OCI-M2 (cell line): ENCODE data around the gene AHSA1.

Source experiments
- DNase-seq: peaks from one replicate; lab custom pipeline; 2025; ENCODE audit not compliant: unreplicated experiment; lab: John Stamatoyannopoulos, UW

Gene AHSA1

DNA sequence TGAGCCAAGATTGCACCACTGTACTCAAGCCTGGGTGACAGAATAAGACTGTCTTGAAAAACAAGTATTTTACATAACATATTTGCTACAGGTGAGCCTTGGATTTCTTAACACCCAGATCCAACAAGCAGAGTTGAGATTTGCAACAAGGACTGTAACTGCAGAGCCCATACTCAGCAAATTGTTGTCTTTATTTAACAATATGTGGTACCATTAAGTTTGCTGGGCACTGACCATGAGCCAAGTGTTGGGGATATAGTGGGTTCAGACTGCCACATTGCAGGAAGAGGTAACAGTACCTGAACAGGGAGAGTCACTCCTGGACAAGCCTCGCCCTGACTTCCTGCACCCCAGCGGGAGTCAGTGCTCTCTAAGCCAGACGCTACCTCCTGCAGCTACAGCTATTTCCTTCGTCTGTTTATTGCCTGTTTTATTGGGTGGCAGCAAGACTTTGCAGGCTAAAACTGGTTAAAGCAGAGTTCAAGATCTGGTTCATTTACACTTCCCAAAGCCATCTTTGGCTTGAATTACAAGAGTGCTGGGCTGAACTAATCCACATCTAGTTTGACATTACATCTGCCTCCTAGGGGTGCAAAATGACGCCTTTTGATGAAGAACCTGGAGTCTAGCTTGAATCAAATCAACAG, 12.5 kb downstream of the AHSA1 start:
- DNase-seq = no peak

GRCh38 chr14:77473921-77474320, 16.0 kb downstream of the AHSA1 start:
- no peak for DNase-seq

DNA sequence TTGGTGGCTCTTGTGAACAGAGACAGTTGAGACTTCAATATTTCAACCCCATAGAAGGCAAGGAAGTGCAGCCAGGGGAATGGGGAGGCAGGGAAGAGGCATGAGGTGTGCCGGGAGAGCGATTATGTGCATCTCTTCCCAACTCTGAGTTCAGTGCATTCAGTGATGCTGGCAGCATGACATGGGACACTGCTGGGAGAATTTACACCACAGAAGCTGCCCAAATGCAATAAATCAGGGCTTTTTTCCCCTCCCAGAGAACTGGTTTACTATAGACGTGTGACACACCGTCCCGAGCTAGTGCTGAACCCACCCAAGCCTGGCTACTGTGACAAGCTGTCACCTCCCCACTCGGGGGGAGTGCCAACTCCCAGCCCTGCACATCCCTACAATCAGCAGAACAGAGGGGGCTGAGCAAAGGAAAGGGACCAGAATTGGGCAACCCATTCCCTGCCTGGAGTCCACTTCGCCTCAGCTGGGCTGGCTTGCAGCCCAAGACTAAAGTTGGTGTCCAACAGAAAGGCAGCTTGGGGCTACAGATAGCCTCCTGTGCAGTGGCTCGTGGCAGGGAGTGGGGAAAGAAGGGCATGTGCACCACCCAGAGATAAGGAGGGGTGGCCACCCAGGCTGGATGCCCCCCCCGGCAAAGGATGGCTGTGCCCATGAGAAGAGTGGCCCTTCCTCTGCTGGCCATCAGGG, 16.7 kb downstream of the AHSA1 start:
- no peak for DNase-seq

DNA sequence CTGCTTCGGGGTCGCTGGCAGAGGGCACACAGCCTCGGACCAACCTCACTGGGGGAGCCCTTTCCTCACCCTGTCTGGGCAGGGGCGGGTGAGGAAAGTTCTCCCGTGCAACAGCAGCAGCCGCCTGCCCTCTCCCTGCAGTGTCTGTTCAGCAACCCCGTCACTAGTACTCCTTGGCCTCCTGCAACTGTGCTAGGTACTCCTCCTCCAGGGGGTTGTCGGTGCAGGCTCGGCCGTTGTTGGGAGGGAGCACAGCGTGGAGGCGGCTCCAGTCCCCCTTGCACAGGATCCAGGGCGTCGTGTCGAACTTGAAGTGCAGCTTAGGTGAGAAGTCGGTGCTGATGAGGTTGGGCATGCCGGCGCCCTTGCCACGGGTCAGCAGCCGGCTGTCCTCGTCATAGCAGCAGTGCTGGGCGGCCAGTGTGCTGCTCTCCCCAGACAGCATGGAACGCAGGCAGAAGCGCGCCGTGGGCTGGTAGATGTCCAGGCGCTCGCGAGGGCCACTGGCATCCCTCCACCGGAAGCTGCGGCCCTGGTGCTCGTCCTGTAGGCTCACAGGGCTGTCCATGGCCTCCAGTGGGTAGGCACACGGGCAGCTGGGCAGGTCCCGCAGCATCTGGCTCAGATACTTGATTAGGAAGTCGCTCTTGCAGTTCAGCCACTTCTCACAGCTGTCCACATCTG, 17.7 kb downstream of the AHSA1 start:
- DNase-seq = no peak

- DNase-seq = no peak
These were observed 20.1 kb downstream of the AHSA1 start for GRCh38 chr14:77478029-77478428.

DNA sequence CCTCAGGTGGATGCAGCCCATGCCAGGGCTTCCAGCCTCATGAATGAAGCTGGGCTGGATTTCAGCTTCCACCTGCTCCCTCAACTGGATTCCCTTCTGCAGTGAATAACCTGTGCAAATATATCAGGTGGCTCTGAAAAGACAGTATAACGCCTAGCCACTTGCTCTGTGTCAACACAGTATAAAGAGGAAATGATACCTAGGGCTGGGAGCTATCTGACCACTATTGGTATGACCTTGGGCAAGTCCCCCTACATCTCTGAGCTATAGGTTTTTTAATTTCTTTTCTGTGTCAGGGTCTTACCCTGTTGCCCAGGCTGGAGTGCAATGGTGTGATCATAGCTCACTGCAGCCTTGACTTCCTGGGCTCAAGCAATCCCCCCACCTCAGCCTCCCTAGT, 20.9 kb downstream of the AHSA1 start:
- no peak for DNase-seq

- no peak for DNase-seq
These were observed 24.5 kb downstream of the AHSA1 start for GRCh38 chr14:77482422-77482821.

DNA sequence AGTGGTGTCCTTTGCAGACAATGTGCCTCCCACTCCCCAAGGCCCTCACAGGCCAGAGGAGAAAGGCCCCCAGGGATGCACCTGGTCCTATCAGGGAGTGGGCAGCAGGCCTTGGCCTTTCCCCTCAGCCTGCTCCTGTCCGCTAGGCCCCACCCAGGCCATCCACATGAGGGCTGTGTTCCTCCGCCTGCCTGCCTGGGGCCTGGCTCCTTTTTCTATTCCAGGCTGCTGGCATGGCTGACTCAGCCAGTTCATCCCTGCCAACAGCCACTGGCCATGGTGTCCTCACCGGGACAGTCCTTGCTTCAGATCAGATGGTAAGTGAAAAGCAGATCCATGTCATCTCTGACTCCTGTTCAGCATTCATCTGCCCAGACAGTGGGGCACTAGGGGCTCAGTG, 27.4 kb downstream of the AHSA1 start:
- no peak for DNase-seq

DNA sequence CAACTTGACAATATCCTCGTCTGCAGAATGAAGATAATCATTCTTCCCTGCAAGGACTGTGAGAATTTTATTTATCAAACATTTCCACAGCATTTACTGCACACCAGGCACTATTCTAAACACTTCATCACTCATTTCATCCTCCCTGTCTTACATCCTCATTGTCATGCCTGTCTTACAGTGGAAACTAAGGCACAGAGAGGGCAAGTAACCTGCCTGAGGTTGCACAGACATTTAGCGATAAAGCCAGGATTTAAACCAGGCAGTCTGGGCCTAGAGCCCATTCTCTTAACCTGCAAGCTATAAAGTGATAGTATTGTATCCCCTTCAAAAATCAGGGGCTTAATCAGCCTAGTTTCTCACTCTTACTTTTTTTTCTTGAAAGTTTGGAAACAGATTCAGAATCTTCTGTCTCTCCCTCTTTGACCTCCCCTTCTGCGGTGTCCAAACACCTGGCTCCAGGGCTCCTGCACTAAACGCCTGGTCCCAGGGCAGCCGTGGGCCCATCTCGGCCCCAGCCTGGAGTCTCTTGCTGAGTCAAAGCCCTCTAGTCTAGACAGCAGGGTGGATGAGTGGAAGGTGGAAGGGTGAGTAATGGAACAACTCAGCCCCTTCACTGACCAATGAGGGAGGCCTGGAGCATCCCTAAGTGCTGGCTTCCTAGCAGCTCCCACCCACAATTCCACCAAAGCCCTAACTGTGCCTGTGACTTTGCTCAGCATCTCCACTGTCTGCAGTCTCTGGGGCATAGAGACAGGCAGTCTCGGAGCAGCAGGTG, 28.2 kb downstream of the AHSA1 start:
- DNase-seq = no peak

DNA sequence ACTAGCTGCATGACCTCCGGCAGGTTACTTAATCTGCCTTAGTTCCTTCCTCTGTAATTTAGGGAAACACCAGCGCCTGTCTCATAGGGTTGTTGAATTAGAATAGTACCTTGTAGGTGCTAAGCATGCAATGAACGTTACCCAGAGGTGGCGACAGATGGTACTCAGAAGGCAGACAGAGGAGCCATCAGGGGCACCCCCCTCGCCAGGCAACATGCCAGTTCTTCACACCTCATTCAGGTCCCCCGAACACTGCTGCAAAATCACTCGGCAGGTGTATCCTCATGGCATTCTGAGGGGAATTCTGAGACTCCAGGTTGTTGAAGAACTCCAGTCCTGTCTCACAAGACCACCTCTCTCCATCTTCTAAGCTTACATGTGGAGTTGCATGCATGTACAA, 30.7 kb downstream of the AHSA1 start:
- no peak for DNase-seq

- no peak for DNase-seq
These were observed 31.1 kb downstream of the AHSA1 start for GRCh38 chr14:77489041-77489440.

DNA sequence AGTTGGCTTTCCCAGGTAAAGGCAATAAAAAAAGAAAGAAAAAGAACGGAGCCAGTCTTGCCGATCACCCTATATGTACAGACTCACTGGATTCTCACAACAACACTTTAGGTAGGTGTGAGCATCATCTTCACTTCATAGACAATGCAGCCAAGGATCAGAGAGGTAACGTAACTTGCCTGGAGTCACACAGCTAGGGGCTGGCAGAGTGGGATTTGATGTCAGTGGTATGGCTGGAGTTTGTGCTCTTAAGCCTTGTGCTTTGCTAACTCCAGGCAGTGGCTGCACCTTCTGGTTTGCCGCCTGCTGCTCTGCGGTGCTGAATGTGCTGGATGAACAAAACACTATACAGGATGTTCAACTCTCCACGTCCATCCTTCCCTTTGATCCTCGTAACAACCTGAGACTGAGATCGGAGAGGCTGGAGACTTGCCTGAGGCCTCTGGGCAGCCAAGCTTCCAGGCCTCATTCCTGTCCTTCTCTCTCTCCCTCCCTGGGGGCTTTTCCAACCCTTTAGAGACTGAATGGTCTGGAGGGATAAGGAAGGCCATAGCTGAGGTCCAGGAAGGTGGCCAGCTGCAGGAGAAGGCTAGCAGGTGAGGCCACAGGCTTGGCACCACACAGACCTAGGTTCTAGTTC, 32.6 kb downstream of the AHSA1 start:
- DNase-seq = no peak

- DNase-seq = no peak
These were observed 33.2 kb downstream of the AHSA1 start for GRCh38 chr14:77491056-77491455.

- DNase-seq = no peak
These were observed 37.4 kb downstream of the AHSA1 start for GRCh38 chr14:77495334-77495733.

DNA sequence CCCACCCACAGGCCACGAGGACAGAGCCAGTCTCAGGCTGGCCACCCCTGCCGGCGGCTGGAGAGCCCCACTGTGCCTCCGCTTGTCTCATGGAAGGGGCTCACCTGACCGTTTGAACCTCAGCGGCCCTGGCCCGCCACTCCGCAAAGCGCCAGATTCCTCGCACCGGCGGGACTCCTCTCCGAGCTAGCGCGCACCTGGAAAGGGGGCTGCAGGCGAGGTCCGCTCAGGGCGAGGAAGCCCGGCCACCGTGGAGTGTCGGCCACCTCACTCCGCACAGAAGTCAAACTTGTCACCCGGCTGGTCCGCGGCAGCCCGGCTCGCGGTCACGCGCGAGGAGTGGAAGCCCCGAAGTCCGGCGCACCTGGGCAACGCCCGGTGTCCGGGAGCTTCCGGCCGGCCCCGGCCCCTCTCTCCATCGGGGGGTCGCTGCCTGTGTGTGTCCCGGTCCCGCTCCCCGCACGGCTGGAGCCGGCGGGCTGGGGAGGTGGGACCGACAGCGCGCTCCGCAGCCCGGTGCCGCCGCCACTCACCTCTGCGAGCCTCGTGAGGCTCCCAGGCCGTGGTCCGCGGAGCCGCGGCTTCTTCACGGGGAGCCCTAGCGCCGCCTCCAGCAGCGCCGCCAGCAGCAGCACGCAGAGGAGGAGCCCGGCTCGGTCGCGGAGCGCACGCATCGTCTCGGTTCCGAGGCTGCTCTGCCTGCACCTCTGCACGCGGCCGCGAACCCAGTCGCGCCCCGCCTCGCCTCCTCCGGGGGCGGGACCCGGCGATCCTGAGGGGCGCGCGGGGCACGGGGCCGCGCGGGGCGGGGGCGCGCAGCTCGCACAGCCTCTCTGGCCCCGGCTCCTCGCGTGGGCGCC, 40.5 kb downstream of the AHSA1 start, which contains the start of gene ISM2:
ISM2 (minus strand) TSS at position 697 of the 860 bp plus-strand sequence; CDS start at position 674, 23 bp downstream.
- DNase-seq = no peak

GRCh38 chr14:77498984-77499527, 41.2 kb downstream of the AHSA1 start:
- DNase-seq = no peak

GRCh38 chr14:77502109-77502782, 44.4 kb downstream of the AHSA1 start:
- DNase-seq = no peak

GRCh38 chr14:77503138-77503537, 45.2 kb downstream of the AHSA1 start:
- DNase-seq = no peak

DNA sequence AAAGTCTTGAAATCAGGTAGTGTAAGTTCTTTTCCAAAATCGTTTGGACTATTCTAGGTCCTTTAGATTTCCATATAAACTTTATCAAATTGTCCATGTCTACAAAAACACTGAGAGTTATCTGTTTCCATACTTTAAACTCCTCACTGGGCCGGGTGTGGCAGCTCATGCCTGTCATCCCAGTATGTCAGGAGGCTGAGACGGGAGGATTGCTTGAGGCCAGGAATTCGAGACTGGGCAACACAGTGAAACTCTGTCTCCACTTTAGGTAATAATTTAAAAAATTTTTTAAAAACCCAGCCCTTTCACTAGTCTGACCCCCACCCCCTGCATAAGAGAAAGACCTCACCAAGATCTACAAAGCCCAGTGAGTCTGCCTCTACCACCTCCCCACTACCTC, 47.1 kb downstream of the AHSA1 start:
- no peak for DNase-seq
